Measurements from ENCODE around the gene ETFA. TPM values are rescaled to one million over a fixed set of nuclear protein-coding genes. Genes with fewer than 3 reads are reported as not detected.
A peak's percentile ranks its signal among the peaks of the same experiment; 100 is the strongest.

Gene ETFA
- total RNA-seq, 1 donor from 2014 or later: 97.5 TPM

- H3K4me3 ChIP-seq: no peak overlapping the region
- no peaks in the 10 kb centered on the region for H3K27me3 ChIP-seq
- intact Hi-C loops (cut with DNase I): no loop called here
- no peaks in the 10 kb centered on the region for H3K36me3 ChIP-seq
- no peaks in the 10 kb centered on the region for H3K9me3 ChIP-seq
- no peaks in the 10 kb centered on the region for H3K4me1 ChIP-seq
- TF ChIP-seq, protein P1, sequence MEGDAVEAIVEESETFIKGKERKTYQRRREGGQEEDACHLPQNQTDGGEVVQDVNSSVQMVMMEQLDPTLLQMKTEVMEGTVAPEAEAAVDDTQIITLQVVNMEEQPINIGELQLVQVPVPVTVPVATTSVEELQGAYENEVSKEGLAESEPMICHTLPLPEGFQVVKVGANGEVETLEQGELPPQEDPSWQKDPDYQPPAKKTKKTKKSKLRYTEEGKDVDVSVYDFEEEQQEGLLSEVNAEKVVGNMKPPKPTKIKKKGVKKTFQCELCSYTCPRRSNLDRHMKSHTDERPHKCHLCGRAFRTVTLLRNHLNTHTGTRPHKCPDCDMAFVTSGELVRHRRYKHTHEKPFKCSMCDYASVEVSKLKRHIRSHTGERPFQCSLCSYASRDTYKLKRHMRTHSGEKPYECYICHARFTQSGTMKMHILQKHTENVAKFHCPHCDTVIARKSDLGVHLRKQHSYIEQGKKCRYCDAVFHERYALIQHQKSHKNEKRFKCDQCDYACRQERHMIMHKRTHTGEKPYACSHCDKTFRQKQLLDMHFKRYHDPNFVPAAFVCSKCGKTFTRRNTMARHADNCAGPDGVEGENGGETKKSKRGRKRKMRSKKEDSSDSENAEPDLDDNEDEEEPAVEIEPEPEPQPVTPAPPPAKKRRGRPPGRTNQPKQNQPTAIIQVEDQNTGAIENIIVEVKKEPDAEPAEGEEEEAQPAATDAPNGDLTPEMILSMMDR (IDR thresholded peaks at IDR 0.05): no peak
- no peak for TF ChIP-seq POLR2A (IDR thresholded peaks at IDR 0.05)
- no peak for TF ChIP-seq POLR2AphosphoS5 (IDR thresholded peaks at IDR 0.05; ENCODE audit: insufficient read depth in 1 of 2, low read depth in 1 of 2)
- no peak overlapping the region for H3K27ac ChIP-seq
- DNase-seq (ENCODE audit: extremely low spot score in 2 of 2): no peak
Measured at GRCh38 chr15:76353903-76354302, 42.6 kb upstream of the ETFA start.

DNA sequence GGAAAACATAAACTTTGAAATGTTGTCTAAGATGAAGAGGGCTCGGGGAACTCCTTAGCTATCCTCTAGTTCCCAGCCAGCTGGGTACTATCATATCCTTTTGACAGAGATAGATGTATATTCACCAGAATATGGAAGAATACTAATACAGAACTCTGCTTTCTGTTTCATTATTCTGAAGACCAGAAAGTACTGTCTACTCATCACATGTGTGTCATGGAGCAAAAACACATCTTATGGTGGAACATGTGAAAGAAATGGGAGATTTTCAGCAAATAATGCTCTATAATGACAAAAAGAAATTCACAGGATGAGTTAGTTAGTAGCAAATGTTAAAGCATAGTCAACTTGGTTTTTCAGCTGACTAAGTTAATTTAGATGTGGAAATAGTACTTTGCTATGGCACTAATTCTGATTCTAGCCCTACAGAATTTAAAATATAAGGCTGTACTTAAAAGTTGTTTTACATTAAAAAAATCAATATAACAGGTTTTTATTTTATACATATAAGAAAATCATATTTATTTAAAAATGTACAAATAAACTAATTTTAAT is 41.8 kb upstream of the ETFA start:
- Histone ChIP-seq H3K4me3 (no peak overlapping the region), H3K9me3 (no peaks in the 10 kb centered on the region), H3K36me3 (no peaks in the 10 kb centered on the region), H3K27ac (no peak overlapping the region), H3K4me1 (no peaks in the 10 kb centered on the region), H3K27me3 (no peaks in the 10 kb centered on the region)
- no peak for TF ChIP-seq POLR2A (IDR thresholded peaks at IDR 0.05)
- TF ChIP-seq POLR2AphosphoS5 (IDR thresholded peaks at IDR 0.05; ENCODE audit: insufficient read depth in 1 of 2, low read depth in 1 of 2): no peak
- TF ChIP-seq, protein P1 (IDR thresholded peaks at IDR 0.05): no peak
- no peak for DNase-seq (ENCODE audit: extremely low spot score in 2 of 2)
- intact Hi-C loops (cut with DNase I): no loop called here

DNA sequence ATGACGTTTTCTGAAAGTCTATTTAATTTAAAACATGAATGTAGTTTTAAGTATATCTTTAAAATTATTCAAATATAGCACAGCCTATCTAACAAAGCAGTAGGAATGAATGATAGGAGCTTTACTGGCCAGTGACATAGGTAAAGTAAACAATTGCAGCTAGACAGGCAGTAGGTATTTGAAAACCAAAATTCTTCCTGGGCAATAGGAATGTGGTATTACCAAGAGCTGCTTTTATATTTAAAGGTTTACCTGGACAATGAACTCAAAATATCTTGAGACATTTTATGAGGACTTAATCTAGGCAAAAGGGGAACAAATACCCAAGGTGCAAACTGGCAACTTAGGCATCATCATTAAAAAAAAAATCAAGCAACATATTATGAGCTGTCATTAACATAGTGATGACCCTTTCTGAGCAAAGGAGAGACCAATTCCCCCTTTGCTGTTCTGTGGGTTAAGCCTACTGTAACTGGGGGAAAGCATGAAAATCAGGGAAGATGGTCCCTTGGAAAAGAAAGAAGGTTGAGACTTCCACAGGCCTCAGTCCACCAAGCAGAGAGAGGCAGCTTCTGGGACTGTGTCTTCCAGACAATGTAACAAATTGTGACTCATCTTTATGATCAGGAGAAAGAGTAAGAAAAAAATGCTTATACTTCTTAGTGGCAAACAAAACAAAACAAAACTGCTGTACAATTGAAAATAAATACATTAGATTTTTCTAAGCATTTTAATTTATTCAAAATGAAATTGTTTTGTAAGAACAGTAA is 38.2 kb upstream of the ETFA start:
- H3K36me3 ChIP-seq: no peaks in the 10 kb centered on the region
- H3K4me1 ChIP-seq: peaks cover 24% of the 10 kb centered on the region
- DNase-seq (ENCODE audit: extremely low spot score in 2 of 2): no peak
- H3K4me3 ChIP-seq: no peak overlapping the region
- H3K27me3 ChIP-seq: no peaks in the 10 kb centered on the region
- TF ChIP-seq POLR2A (IDR thresholded peaks at IDR 0.05): no peak
- no peak for TF ChIP-seq POLR2AphosphoS5 (IDR thresholded peaks at IDR 0.05; ENCODE audit: insufficient read depth in 1 of 2, low read depth in 1 of 2)
- TF ChIP-seq, protein P1 (IDR thresholded peaks at IDR 0.05): no peak
- no peaks in the 10 kb centered on the region for H3K9me3 ChIP-seq
- no peak overlapping the region for H3K27ac ChIP-seq
- intact Hi-C loops (cut with DNase I): no loop called here

GRCh38 chr15:76347482-76348055 is 36.3 kb upstream of the ETFA start:
- peaks cover 24% of the 10 kb centered on the region for H3K4me1 ChIP-seq
- H3K4me3 ChIP-seq: peak overlapping the region in 1 of 2 donors; percentile 47
- DNase-seq (ENCODE audit: extremely low spot score in 2 of 2): no peak
- no peaks in the 10 kb centered on the region for H3K9me3 ChIP-seq
- no peaks in the 10 kb centered on the region for H3K36me3 ChIP-seq
- intact Hi-C loops (cut with DNase I): no loop called here
- no peaks in the 10 kb centered on the region for H3K27me3 ChIP-seq
- TF ChIP-seq POLR2AphosphoS5 (IDR thresholded peaks at IDR 0.05; ENCODE audit: insufficient read depth in 1 of 2, low read depth in 1 of 2): peak in 1 of 2 donors; percentile 45
- TF ChIP-seq, protein P1 (IDR thresholded peaks at IDR 0.05): no peak
- H3K27ac ChIP-seq: peak overlapping the region; percentile 71

Data from vagina (tissue), 2 donors.